Naive thymus-derived CD4-positive, alpha-beta T cell (primary cell): ENCODE data around the gene TUBB4A. TPM values are rescaled to one million over a fixed set of nuclear protein-coding genes. Genes with fewer than 3 reads are reported as not detected.
A peak's percentile ranks its signal among the peaks of the same experiment; 100 is the strongest.

Source experiments
- ATAC-seq: fragments of 150-1000 bp; cut with Tn5 transposase; 2 replicates; pipeline ENCODE4 v1.10.0; 2021; ENCODE audit warnings: mild to moderate bottlenecking, moderate library complexity
- CTCF ChIA-PET: fragments of 350-600 bp; sonication (Branson Sonifier 250); formaldehyde crosslinking; loops from one replicate; lab custom pipeline; 2021; ENCODE audit warnings: antibody characterized with exemption; lab: Charles Lee
- POLR2A ChIA-PET: fragments of 350-600 bp; sonication (Branson Sonifier 250); formaldehyde crosslinking; loops from one replicate; lab custom pipeline; 2021; ENCODE audit warnings: antibody characterized with exemption, inconsistent platforms; lab: Charles Lee
- DNase-seq, 9 donors: peaks; one replicate each; pipeline versions ENCODE4 v3.0.0 to v3.0.0-alpha.2; 2020 to 2022; ENCODE audit warnings: mixed read lengths in 1 of 9
- H3K27ac ChIP-seq: one replicate; pipeline ENCODE4 v1.7.0; 2013; ENCODE audit warnings: mild to moderate bottlenecking, low read depth, low read length, moderate library complexity
- H3K27me3 ChIP-seq, 2 donors: one replicate each; pipeline ENCODE4 v1.7.0; 2013; ENCODE audit warnings: low read length in 2 of 2, mild to moderate bottlenecking in 2 of 2, moderate library complexity in 2 of 2; ENCODE audit not compliant: control insufficient read depth in 2 of 2, insufficient read depth in 2 of 2
- H3K36me3 ChIP-seq, 3 experiments: 1 replicate in 2 of 3; 2 replicates in 1 of 3; pipeline ENCODE4 v1.7.0; 2013; ENCODE audit warnings: low read length in 3 of 3, mild to moderate bottlenecking in 3 of 3, moderate library complexity in 1 of 3; ENCODE audit not compliant: insufficient read depth in 3 of 3, control insufficient read depth in 2 of 3
- H3K4me1 ChIP-seq, 2 donors: one replicate each; pipeline ENCODE4 v1.7.0; 2013; ENCODE audit warnings: low read length in 2 of 2, mild to moderate bottlenecking in 2 of 2, moderate library complexity in 1 of 2; ENCODE audit not compliant: control insufficient read depth in 2 of 2, insufficient read depth in 2 of 2
- H3K4me3 ChIP-seq: 2 replicates; pipeline ENCODE4 v1.7.0; 2013; ENCODE audit warnings: mild to moderate bottlenecking, low read length
- H3K9me3 ChIP-seq, 3 experiments: 1 replicate in 2 of 3; 2 replicates in 1 of 3; pipeline ENCODE4 v1.7.0; 2013; ENCODE audit warnings: low read length in 3 of 3; ENCODE audit not compliant: control insufficient read depth in 2 of 3
- H3K27ac Mint-ChIP-seq, 9 donors: one replicate each; pipeline ENCODE4 v1.8.0; 2020 to 2022; ENCODE audit warnings: mixed read lengths in 9 of 9, mild to moderate bottlenecking in 8 of 9, moderate library complexity in 5 of 9, inconsistent platforms in 2 of 9
- H3K27me3 Mint-ChIP-seq, 5 donors: one replicate each; pipeline ENCODE4 v1.8.0; 2021 to 2022; ENCODE audit warnings: mixed read lengths in 5 of 5, mild to moderate bottlenecking in 1 of 5
- H3K36me3 Mint-ChIP-seq, 5 donors: one replicate each; pipeline ENCODE4 v1.8.0; 2020 to 2022; ENCODE audit warnings: mixed read lengths in 5 of 5, mild to moderate bottlenecking in 3 of 5, inconsistent platforms in 1 of 5
- H3K4me1 Mint-ChIP-seq, 7 donors: one replicate each; pipeline ENCODE4 v1.8.0; 2020 to 2022; ENCODE audit warnings: mixed read lengths in 7 of 7, mild to moderate bottlenecking in 3 of 7, inconsistent platforms in 1 of 7
- H3K4me3 Mint-ChIP-seq, 10 donors: one replicate each; pipeline ENCODE4 v1.8.0; 2020 to 2022; ENCODE audit warnings: mild to moderate bottlenecking in 10 of 10, mixed read lengths in 10 of 10, moderate library complexity in 6 of 10, inconsistent platforms in 2 of 10
- H3K9me3 Mint-ChIP-seq, 11 donors: one replicate each; pipeline ENCODE4 v1.8.0; 2020 to 2022; ENCODE audit warnings: mixed read lengths in 11 of 11, mild to moderate bottlenecking in 4 of 11, inconsistent platforms in 1 of 11, moderate library complexity in 1 of 11
- intact Hi-C, 2 donors: fragments of 100-400 bp; cut with micrococcal nuclease; formaldehyde crosslinking; loops; one replicate each; pipeline ENCODE4 v1.15.1; 2023
- polyA plus RNA-seq, 2 donors: library from polyadenylated mRNA; unstranded; fragments of 300-500 nt; fragmentation: Illumina TruSeq; gene quantifications; one replicate each; pipeline ENCODE4 v1.2.3, GENCODE V29; 2021
- total RNA-seq, 6 experiments: library from RNA in 5 of 6; stranded (reverse) in 5 of 6; gene quantifications; 1 replicate in 5 of 6; 2 replicates in 1 of 6; pipeline ENCODE4 v1.2.3 and lab custom pipeline; 2021 to 2026

TUBB4A gene
- total and polyA plus RNA-seq, 7 experiments from 2014 or later, result 1.5 to 7.6 (median 2.6) TPM

GRCh38 chr19:6481541-6482342, 20.4 kb downstream of the TUBB4A start, which contains the start of gene DENND1C:
DENND1C (minus strand) TSS chr19:6481787; CDS start chr19:6481695, 92 bp downstream.
- peak; percentile 52 to 67 (median 67) for DNase-seq
- H3K4me3 Mint-ChIP-seq, result peak within 1 kb of the TSS; percentile 88 to 100 (median 96)
- peak; percentile 91 for ATAC-seq
- peak within 1 kb of the TSS; percentile 94 for H3K27ac ChIP-seq
- no peaks in the 10 kb centered on the region for H3K9me3 Mint-ChIP-seq
- H3K4me3 ChIP-seq, result peak within 1 kb of the TSS; percentile 95
- no peaks in the 10 kb centered on the region for H3K27me3 ChIP-seq
- H3K27ac Mint-ChIP-seq, result peak within 1 kb of the TSS; percentile 93 to 99 (median 96)
- POLR2A ChIA-PET, result interaction anchor here (0.7 to 2.2 kb wide), 18 partner anchors 8 to 913 kb away, joined by 3 to 24 read pairs (median 5); partner anchors contain the start of genes ALKBH7, CRB3, KHSRP and SLC25A23
- no peaks in the 10 kb centered on the region for H3K9me3 ChIP-seq
- CTCF ChIA-PET, result interaction anchor here (0.6 to 1.7 kb wide), 5 partner anchors 12 to 711 kb away, joined by 3 to 8 read pairs (median 3); partner anchors contain the start of gene SLC25A23
- H3K27me3 Mint-ChIP-seq, result no peaks in the 10 kb centered on the region
- H3K4me1 Mint-ChIP-seq, result peaks cover 30 to 46% (median 40%) of the 10 kb centered on the region in 7 donors
- peaks cover 26 to 27% of the 10 kb centered on the region in 2 donors for H3K4me1 ChIP-seq
- H3K36me3 Mint-ChIP-seq, result peaks cover 0 to 8% (median 0%) of the 10 kb centered on the region in 5 donors
- intact Hi-C loops, result loop anchor here (1.0 to 10.0 kb wide), 4 partner anchors 21 to 57 kb away; partner anchors contain the start of gene KHSRP (in 1 of the 2)
- peaks cover 5 to 22% (median 5%) of the 10 kb centered on the region in 3 experiments for H3K36me3 ChIP-seq

GRCh38 chr19:6480848-6481415, 21.2 kb downstream of the TUBB4A start:
- Mint-ChIP-seq H3K4me1 (peaks cover 30 to 49% (median 40%) of the 10 kb centered on the region in 7 donors), H3K27ac (peak overlapping the region; percentile 93 to 99 (median 96)), H3K27me3 (no peaks in the 10 kb centered on the region), H3K9me3 (no peaks in the 10 kb centered on the region), H3K4me3 (peak overlapping the region; percentile 88 to 100 (median 96)), H3K36me3 (peaks cover 0 to 14% (median 0%) of the 10 kb centered on the region in 5 donors)
- ChIA-PET CTCF (interaction anchor here (0.6 to 1.7 kb wide), 3 partner anchors 11 to 36 kb away, joined by 3 to 8 read pairs (median 3); no protein-coding TSS in a partner anchor), POLR2A (interaction anchor here (0.5 to 2.2 kb wide), 18 partner anchors 8 to 914 kb away, joined by 3 to 24 read pairs (median 5); partner anchors contain the start of genes ALKBH7, CRB3, KHSRP and SLC25A23)
- Histone ChIP-seq H3K9me3 (no peaks in the 10 kb centered on the region), H3K27ac (peak overlapping the region; percentile 94), H3K27me3 (no peaks in the 10 kb centered on the region), H3K4me3 (peak overlapping the region; percentile 95), H3K4me1 (peaks cover 26 to 27% of the 10 kb centered on the region in 2 donors), H3K36me3 (peaks cover 10 to 30% (median 13%) of the 10 kb centered on the region in 3 experiments)
- ATAC-seq (peak; percentile 5), DNase-seq (peak in 2 of 9 donors; percentile 16 to 18)
- intact Hi-C loops, result loop anchor here (1.0 to 10.0 kb wide), 3 partner anchors 21 to 56 kb away; partner anchors contain the start of gene KHSRP (in 1 of the 2)

DNA sequence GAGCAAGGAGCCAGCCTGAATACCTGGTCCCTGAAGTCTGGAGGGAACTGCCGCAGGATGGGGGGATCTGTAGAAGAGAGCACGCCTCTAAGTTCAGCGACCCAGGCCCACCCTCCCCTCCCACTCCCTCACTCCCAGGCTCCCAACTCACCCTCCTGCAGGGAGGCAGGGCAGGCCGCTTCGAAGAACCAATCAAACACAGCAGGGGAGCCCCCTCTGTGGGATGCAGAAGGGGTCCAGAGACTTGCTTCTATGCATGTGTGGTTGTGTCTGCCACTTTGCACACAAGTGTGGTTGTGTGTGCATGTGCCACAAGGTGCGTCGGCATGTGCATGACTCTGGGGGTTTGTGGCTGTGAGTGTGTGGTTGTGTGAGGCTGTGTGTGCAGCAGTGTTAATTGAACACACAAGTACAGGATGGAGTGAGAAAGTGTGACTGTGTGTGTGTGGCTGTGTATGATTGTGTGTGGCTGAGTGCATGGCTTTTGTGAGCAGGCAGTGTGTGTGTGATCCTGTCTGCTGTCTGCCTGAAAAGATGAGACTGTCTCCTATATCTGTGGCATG, 22.2 kb downstream of the TUBB4A start:
- no peaks in the 10 kb centered on the region for H3K9me3 ChIP-seq
- no peak overlapping the region for H3K4me3 ChIP-seq
- ChIA-PET CTCF (no interaction called here), POLR2A (interaction anchor here (0.7 kb wide), 1 partner anchor 26 kb away, joined by 3 read pairs; no protein-coding TSS in a partner anchor)
- ATAC-seq (no peak), DNase-seq (no peak)
- no peaks in the 10 kb centered on the region for H3K9me3 Mint-ChIP-seq
- H3K4me3 Mint-ChIP-seq, result peak overlapping the region; percentile 88 to 100 (median 96)
- peaks cover 26 to 27% of the 10 kb centered on the region in 2 donors for H3K4me1 ChIP-seq
- no peaks in the 10 kb centered on the region for H3K27me3 ChIP-seq
- H3K27me3 Mint-ChIP-seq, result no peaks in the 10 kb centered on the region
- peaks cover 30 to 50% (median 40%) of the 10 kb centered on the region in 7 donors for H3K4me1 Mint-ChIP-seq
- peak overlapping the region; percentile 94 for H3K27ac ChIP-seq
- peak overlapping the region; percentile 93 to 99 (median 96) for H3K27ac Mint-ChIP-seq
- H3K36me3 ChIP-seq, result peaks cover 15 to 41% (median 18%) of the 10 kb centered on the region in 3 experiments
- intact Hi-C loops, result loop anchor here in 1 of 2 donors (10.0 kb wide), 1 partner anchor 55 kb away; the partner anchor contains the start of gene KHSRP
- H3K36me3 Mint-ChIP-seq, result peaks cover 0 to 15% (median 0%) of the 10 kb centered on the region in 5 donors

- H3K27me3 ChIP-seq, result no peaks in the 10 kb centered on the region
- H3K9me3 ChIP-seq, result no peaks in the 10 kb centered on the region
- ChIA-PET POLR2A (interaction anchor here (1.3 kb wide), 2 partner anchors 21 to 86 kb away, joined by 3 read pairs; partner anchors contain the start of gene GTF2F1), CTCF (no interaction called here)
- H3K9me3 Mint-ChIP-seq, result no peaks in the 10 kb centered on the region
- peaks cover 26 to 27% of the 10 kb centered on the region in 2 donors for H3K4me1 ChIP-seq
- H3K27ac ChIP-seq, result peak overlapping the region; percentile 94
- H3K36me3 Mint-ChIP-seq, result peaks cover 0 to 17% (median 3%) of the 10 kb centered on the region in 5 donors
- H3K27ac Mint-ChIP-seq, result peak overlapping the region in 5 of 9 donors; percentile 30 to 99 (median 95)
- intact Hi-C loops, result no loop called here
- DNase-seq, result no peak
- no peak overlapping the region for H3K4me3 ChIP-seq
- H3K36me3 ChIP-seq, result peaks cover 15 to 51% (median 18%) of the 10 kb centered on the region in 3 experiments
- ATAC-seq, result no peak
- no peaks in the 10 kb centered on the region for H3K27me3 Mint-ChIP-seq
- H3K4me3 Mint-ChIP-seq, result peak overlapping the region in 1 of 10 donors; percentile 90
- H3K4me1 Mint-ChIP-seq, result peaks cover 30 to 50% (median 39%) of the 10 kb centered on the region in 7 donors
Measured at GRCh38 chr19:6478815-6479214, 23.3 kb downstream of the TUBB4A start.

DNA sequence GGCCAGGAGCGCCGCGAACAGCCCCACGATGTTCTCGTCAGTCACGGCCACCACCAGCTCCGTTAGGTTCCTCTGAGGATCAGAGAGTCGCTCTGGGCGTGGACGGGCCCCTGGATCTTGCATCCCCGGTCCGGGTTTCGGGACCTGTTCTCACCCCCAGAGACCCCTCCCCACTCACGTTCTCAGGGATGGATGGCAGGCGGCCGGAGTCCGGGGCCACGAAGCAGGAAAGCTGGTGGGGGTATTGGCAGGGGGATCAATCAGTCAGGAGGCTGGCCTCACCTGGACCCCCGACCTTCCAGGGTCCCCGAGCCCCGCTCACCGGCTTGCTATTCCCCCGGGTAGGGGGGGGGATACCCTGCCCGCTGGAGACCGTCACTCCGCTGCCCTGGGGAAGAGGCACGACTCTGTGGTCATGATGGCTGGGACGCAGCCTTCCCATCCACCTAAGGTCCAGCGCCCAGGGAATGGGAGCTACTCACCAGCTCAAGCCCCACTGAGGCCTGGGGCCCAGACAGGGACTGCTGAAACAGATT, 25.1 kb downstream of the TUBB4A start:
- ATAC-seq (no peak), DNase-seq (no peak)
- H3K4me3 ChIP-seq, result no peak overlapping the region
- H3K9me3 ChIP-seq, result no peaks in the 10 kb centered on the region
- Mint-ChIP-seq H3K27ac (peak overlapping the region in 1 of 9 donors; percentile 31), H3K4me1 (peaks cover 18 to 32% (median 24%) of the 10 kb centered on the region in 7 donors), H3K9me3 (no peaks in the 10 kb centered on the region), H3K4me3 (no peak overlapping the region), H3K27me3 (no peaks in the 10 kb centered on the region), H3K36me3 (peaks cover 0 to 17% (median 3%) of the 10 kb centered on the region in 5 donors)
- intact Hi-C loops, result loop anchor here in 1 of 2 donors (1.0 kb wide), 1 partner anchor 104 kb away; no protein-coding TSS in a partner anchor
- peaks cover 15 to 62% (median 18%) of the 10 kb centered on the region in 3 experiments for H3K36me3 ChIP-seq
- CTCF ChIA-PET, result no interaction called here
- POLR2A ChIA-PET, result interaction anchor here (0.6 kb wide), 1 partner anchor 12 kb away, joined by 3 read pairs; no protein-coding TSS in a partner anchor
- H3K27ac ChIP-seq, result peak overlapping the region; percentile 35
- H3K4me1 ChIP-seq, result peaks cover 19 to 20% of the 10 kb centered on the region in 2 donors
- H3K27me3 ChIP-seq, result no peaks in the 10 kb centered on the region
